Activated CD4-positive, alpha-beta T cell treated with anti-CD3 and anti-CD28 coated beads for 24 hours (primary cell): ENCODE results near the gene MAML2.
A peak's percentile ranks its signal among the peaks of the same experiment; 100 is the strongest.

ENCODE experiments used
- DNase-seq, 2 donors: peaks; one replicate each; pipeline ENCODE4 v3.0.0-alpha.2; 2020; ENCODE audit warnings: low read depth in 2 of 2

Gene MAML2

GRCh38 chr11:96067160-96067559, 275.8 kb downstream of the MAML2 start:
- DNase-seq = no peak

- DNase-seq = no peak
Measured at GRCh38 chr11:96065379-96065778, 277.6 kb downstream of the MAML2 start.

- DNase-seq = no peak
Measured at GRCh38 chr11:96063886-96064285, 279.1 kb downstream of the MAML2 start.

GRCh38 chr11:96063053-96063452, 279.9 kb downstream of the MAML2 start:
- DNase-seq = peak in 1 of 2 donors; percentile 9

GRCh38 chr11:96062134-96062533, 280.9 kb downstream of the MAML2 start:
- DNase-seq = peak in 1 of 2 donors; percentile 18

- DNase-seq = no peak
Measured at GRCh38 chr11:96061730-96062129, 281.3 kb downstream of the MAML2 start.

- no peak for DNase-seq
Measured at GRCh38 chr11:96061069-96061468, 281.9 kb downstream of the MAML2 start.

- DNase-seq = no peak
Measured at GRCh38 chr11:96057502-96057901, 285.5 kb downstream of the MAML2 start.

- DNase-seq = no peak
Measured at GRCh38 chr11:96056576-96056975, 286.4 kb downstream of the MAML2 start.

GRCh38 chr11:96055706-96056387, 287.1 kb downstream of the MAML2 start:
- no peak for DNase-seq

- no peak for DNase-seq
Measured at GRCh38 chr11:96054870-96055705, 287.9 kb downstream of the MAML2 start.

GRCh38 chr11:96052921-96053651, 289.9 kb downstream of the MAML2 start:
- no peak for DNase-seq

- DNase-seq = no peak
Measured at GRCh38 chr11:96051820-96052219, 291.2 kb downstream of the MAML2 start.

- no peak for DNase-seq
Measured at GRCh38 chr11:96050435-96051182, 292.4 kb downstream of the MAML2 start.

- DNase-seq = no peak
Measured at GRCh38 chr11:96049426-96049825, 293.6 kb downstream of the MAML2 start.

- DNase-seq = no peak
Measured at GRCh38 chr11:96045622-96046456, 297.2 kb downstream of the MAML2 start.

GRCh38 chr11:96044747-96045146, 298.2 kb downstream of the MAML2 start:
- no peak for DNase-seq

GRCh38 chr11:96044311-96044710, 298.7 kb downstream of the MAML2 start:
- no peak for DNase-seq

GRCh38 chr11:96043291-96043690, 299.7 kb downstream of the MAML2 start:
- no peak for DNase-seq

- no peak for DNase-seq
Measured at GRCh38 chr11:96038046-96038445, 304.9 kb downstream of the MAML2 start.

GRCh38 chr11:96037405-96037949, 305.5 kb downstream of the MAML2 start:
- no peak for DNase-seq
